MM.1S (cell line): ENCODE results near the gene DPCD.

Experiments used
- EZH2 ChIP-seq: fragments of 300-600 bp; sonication (generic); optimal IDR thresholded peaks from 2 replicates; pipeline ENCODE3; 2017; ENCODE audit warnings: low read depth, mild to moderate bottlenecking, antibody characterized with exemption, low read length, mixed read lengths
- TF ChIP-seq, protein P1 (sequence below): fragments of 300-600 bp; sonication (generic); IDR thresholded peaks from 2 replicates; pipeline ENCODE4 v1.5.1; 2016; ENCODE audit warnings: antibody characterized with exemption, low read length, mixed read lengths

DNA sequence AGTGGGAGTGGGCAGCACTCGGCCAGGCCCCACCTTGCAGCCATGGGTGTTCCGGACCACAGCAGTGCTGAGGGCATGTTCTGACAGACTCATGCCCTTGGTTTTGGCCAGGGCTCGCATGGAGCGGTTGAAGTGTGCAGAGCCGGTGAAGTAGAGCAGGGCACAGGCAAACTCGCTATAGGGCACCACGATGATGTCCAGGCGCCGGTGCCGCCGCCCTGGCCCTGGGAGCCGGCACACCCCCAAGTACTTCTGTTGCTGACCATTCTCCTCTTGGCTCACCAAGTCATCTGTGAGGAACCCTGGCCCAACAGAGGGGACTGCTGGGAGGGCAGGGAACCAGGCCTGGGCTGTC is 8.6 kb upstream of the DPCD start:
- no peak for TF ChIP-seq EZH2
- TF ChIP-seq, protein P1, sequence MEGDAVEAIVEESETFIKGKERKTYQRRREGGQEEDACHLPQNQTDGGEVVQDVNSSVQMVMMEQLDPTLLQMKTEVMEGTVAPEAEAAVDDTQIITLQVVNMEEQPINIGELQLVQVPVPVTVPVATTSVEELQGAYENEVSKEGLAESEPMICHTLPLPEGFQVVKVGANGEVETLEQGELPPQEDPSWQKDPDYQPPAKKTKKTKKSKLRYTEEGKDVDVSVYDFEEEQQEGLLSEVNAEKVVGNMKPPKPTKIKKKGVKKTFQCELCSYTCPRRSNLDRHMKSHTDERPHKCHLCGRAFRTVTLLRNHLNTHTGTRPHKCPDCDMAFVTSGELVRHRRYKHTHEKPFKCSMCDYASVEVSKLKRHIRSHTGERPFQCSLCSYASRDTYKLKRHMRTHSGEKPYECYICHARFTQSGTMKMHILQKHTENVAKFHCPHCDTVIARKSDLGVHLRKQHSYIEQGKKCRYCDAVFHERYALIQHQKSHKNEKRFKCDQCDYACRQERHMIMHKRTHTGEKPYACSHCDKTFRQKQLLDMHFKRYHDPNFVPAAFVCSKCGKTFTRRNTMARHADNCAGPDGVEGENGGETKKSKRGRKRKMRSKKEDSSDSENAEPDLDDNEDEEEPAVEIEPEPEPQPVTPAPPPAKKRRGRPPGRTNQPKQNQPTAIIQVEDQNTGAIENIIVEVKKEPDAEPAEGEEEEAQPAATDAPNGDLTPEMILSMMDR, result no peak
